RPMI8226 (cell line): ENCODE data around the gene DCLK3.

Source experiments
- DNase-seq: peaks from one replicate; pipeline ENCODE4 v3.0.0-alpha.2; 2015

The DCLK3 gene

DNA sequence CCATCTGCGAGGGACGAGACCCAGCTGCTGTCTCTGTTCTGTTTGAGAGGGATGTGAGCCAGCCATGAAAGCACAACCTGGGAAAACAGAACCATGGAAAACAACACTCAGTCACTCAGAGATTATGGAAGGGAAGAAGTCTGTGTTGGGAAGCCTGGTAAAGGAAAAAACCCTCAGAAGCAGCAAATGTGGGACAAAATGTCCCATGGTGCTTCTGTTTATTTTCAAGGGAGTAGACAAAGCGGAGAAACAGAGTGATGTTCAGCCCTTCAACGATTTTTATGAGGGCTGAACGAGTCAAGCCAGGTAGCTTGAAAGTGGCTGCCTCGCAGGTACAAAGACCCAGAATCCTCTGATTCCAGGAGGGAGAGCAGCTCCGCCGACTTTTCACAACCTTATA lies 59.3 kb downstream of the DCLK3 start:
- no peak for DNase-seq

DNA sequence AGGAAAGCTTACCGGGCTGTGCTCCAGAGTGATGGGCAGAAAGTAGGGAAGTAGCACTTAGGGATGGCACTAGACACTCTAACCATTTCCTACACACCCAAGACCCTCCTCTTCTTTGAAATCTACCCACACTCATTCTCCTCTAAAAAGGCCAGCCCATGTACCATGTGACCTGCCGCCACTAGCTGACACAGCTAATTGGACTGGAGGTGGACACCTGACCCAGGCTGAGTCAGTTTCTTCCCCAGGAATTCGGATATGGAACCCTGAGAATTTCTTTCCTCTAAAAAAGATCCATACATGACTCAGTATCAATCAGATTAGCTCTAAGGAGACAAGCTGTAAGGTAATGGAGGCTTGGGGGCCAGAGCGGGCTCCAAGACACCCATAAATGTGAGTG lies 60.1 kb downstream of the DCLK3 start:
- DNase-seq: no peak

DNA sequence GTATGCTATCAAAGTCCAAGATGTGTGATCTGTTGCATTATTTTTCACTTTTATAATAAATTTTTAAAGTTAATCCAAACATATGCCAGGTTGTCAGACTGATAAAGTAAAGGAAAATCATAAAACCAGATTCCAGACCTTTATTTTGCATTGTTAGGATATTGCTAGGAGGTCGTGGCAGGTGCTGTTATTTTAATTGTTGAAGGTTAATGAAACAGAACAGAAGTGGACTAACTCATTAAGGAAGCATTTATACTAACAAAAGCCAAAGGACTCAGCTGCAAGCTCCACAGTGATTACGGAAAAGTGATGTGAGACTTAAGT lies 63.1 kb downstream of the DCLK3 start:
- DNase-seq: no peak

DNA sequence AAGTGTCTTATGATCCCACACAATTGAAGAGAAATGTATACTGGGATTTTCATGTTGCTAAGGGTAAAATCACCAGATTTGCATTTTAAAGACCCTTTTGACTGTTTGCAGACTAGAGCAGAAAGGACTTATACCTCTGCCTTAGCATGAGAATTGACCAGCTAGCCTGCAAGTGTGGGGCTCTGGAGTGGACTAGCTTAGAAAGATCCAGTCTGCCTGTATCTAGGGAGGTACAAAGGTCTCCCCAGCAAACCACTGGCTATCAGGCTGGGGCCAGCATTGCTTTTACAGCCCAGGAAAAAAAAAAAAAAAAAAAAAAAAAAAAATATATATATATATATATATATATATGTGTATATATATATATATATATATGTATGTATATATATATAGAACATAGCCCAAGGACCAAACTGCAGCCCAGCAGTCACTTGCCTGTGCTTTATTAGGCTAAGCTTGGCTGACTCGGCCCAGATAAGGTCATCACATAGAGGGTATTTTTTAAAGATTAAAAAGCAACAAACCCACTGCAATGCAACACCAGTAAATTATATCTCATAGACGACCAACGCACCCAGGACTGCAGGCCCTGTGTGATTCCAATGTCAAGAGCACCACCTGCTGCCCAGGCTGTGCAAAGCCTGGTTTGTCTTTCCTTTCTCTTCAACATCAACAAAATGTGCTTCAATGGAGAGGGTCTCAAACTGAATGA lies 63.7 kb downstream of the DCLK3 start:
- DNase-seq: peak; percentile 57

DNA sequence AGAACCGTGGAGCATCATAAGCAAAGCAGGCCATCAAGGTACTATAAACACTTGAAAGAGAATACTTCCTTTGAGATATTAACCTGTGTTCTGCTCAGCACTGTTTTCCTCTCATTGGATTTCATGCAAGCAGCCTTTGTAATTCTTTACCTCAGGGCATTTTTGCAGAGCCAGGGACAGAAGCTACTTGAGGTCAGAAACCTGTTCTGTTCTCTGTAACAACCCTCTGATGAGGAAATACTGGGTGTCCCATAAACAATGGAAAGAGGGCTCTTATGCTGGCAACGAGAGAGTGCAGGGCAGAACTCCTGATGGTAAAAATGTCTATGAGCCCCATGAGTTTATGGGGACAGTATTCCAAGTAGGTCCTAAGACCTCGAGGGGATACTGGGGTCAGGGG lies 66.0 kb downstream of the DCLK3 start:
- DNase-seq: no peak

DNA sequence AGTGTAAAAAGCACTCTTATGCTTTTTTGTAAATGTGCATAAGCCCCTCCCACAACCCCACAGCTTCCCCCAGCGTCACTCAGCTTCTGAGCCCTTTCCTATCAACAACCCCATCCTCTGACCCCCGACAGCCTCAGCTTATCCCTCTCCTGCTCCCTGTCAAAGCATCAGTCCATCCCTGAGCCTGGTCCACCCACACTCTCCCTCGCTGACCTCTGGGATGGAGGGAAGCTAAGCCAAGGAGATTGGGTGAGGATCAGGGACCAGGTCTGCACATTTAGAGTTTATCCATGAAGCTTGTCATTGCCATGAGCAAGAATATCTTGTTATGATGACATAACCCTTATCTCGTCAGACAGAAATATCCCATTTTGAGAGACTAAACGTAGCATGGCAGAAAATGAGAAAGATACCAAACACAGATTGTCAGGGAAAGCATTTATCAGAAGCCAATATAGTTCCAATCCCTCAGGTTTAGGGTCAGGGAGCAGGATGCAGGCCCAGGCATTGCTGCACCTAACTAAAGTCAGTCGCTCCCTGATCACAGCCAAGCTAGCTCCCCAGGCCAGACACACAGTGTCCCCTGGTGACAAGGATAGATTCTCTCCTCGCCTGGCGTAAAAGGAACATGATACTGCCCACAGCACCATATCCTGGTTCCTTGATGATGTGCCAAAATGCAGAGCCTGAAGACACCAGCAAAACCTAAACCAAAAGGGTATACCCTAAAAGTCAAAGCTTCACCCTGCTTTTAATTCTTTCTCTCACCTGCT lies 66.9 kb downstream of the DCLK3 start:
- DNase-seq: no peak

GRCh38 chr3:36696799-36697198 lies 67.6 kb downstream of the DCLK3 start:
- no peak for DNase-seq

GRCh38 chr3:36695769-36696137 lies 68.6 kb downstream of the DCLK3 start:
- DNase-seq: no peak

- no peak for DNase-seq
Measured at GRCh38 chr3:36695113-36695768, 69.1 kb downstream of the DCLK3 start.

GRCh38 chr3:36693670-36694069 lies 70.7 kb downstream of the DCLK3 start:
- no peak for DNase-seq

GRCh38 chr3:36689560-36689959 lies 74.8 kb downstream of the DCLK3 start:
- no peak for DNase-seq

DNA sequence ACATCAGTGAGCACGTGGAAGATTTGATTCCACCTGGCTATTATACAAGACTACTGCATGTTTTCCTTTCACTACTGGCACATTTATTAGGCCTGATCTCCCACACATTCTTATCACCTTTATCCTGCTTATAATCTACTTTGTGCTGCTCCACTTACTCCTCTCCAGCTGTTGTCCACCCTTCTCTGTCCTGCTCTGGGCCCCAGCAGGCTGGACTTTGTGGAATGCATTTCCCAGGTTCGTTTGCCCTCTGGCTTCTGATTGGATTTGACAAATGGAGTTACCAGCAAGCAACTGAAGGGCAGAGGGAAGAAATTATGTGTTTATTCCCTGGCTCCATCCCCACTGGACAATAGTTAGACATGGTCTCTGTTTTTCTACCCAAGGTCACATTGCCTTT lies 75.5 kb downstream of the DCLK3 start:
- DNase-seq: no peak

DNA sequence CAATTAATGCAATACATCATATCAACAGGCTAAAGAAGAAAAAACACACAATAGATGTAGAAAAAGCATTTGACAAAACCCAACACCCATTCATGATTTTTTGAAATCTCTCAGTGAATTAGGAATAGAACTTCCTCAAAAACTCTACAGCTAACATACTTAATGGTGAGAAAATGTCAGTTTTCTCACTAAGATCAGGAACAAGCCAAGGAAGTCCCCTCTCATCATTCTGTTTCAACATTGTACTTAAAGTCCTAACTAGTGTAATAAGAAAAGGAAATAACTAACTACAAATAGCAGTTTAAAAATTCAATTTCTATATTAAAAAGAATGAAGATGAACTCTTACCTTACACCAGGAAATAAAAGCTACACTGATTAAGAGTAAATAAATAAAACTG lies 77.8 kb downstream of the DCLK3 start:
- DNase-seq: no peak

DNA sequence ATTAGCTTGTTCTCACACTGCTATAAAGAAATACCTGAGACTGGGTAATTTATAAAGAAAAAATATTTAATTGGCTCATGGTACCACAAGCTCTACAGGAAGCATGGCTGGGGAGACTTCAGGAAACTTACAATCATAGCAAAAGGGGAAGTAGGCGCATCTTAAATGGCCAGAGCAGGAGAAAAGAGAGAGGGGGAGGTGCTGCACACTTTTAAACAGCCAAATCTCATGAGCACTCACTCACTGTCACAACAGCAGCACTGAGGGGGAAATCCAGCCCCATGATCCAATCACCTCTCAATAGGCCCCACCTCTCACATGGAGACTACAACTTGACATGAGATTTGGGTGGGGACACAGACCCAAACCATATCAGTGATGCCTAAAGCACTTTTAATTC lies 82.5 kb downstream of the DCLK3 start:
- DNase-seq: no peak

DNA sequence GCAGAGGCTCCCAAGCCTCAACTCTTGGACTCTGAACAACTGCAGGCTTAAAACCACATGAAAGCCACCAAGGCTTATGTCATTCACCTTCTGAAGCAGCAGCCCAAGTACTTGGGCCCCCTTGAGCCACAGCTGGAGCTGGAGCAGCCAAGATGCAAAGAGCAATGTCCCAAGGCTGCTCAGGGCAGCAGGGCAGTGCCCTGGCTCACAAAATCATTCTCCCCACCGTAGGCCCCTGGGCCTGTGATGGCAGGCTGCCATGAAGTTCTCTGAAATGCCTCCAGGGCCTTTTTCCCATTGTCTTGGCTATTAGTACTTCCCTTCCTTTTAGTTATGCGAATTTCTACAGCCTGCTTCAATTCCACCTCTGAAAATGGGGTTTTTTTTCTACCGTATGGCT lies 83.4 kb downstream of the DCLK3 start:
- no peak for DNase-seq

DNA sequence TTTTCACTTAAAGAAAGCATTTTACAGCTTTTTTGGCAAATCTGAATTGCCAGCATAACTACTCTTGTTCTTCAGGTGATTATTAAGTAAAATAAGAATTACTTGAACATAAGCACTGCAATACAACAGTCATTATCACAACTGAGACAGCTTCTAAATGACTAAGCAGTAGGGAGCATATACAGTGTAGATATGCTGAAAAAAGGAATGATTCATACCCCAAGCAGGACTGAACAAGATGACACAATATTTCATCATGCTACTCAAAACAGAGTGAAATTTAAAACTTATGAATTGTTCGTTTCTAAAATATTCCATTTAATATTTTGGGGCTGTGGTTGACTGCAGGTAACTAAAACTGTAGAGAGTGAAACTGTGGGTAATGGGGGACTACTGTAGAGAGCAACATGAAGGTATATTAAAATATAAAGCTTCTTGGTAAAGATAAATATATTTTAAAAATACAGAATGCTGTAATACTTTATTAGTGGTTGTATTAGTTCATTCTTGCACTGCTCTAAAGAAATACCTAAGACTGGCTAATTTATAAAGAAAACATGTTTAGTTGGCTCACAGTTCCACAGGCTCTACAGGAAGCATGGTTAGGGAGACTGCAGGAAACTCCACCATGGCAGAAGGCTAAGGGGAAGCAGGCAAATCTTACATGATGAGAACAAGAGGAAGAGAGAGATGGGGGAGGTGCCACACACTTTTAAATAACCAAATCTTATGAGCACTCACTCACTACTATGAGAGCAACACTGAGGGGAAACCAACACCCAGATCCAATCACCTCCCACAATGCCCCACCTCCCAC lies 84.8 kb downstream of the DCLK3 start:
- no peak for DNase-seq

DNA sequence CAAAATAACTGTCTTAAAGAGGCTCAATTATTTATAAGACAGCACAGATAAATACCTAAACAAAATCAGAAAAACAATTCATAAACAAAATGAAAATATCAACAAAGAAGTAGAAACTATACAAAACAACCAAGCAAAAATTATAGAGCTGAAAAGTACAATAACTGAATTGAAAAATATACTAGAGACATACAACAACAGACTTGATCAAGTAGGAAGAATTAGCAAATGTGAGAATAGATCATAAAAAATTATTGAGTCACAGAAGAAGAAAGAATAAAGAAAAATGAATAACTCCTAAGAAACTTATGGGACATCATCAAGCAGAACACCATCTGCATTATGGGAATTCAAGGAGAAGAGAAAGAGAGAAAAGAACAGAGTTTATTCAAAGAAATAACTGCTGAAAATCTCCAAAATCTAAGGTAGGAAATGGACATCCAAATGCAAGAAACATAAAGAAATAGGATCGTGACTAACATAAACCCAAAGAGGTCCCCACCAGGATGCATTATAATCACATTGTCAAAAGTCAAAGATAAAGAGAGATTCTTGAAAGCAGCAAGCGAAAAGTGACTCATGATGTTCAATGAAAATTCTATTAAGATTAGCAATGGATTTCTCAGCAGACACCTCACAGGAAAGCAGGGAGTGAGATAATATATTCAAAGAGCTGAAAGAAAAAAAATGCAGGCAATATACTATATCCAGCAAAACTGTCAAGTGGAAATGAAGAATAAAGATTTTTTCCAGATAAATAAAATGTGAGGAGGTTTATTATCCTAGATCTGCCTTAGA lies 85.9 kb downstream of the DCLK3 start:
- DNase-seq: no peak

- no peak for DNase-seq
Measured at GRCh38 chr3:36677331-36678007, 86.9 kb downstream of the DCLK3 start.

DNA sequence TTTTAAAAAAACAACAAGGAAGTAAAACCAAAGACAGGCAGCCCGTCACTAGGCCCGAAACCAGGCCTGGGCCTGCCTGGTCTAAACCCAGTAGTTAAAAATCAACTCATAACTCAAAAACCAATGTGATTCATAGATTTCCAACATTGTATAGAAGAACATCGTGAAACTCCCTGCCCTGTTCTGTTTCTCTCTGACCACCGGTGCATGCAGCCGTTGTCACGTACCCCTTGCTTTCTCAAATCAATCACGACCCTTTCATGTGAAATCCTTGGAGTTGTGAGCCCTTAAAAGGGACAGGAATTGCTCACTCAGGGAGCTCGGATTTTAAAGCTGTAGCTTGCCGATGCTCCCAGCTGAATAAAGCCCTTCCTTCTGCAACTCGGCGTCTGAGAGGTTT lies 89.5 kb downstream of the DCLK3 start:
- no peak for DNase-seq

DNA sequence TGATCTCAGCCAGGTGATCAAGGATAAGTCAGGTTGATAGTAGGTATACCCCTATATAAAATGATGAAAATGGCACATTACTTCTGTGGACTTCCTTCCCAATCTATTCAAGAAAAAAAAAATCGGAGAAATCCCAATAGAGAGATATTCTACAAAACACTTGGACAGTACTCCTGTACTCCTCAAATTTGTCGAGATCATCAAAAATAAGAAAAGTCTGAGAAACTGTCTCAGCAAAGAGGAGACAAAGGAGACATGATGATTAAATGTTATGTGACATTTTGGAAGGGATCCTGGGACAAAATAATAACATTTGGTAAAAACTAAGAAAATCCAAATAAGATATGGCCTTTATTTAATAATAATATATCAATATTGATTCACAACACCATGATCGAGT lies 94.6 kb downstream of the DCLK3 start:
- no peak for DNase-seq

GRCh38 chr3:36666166-36666565 lies 98.2 kb downstream of the DCLK3 start:
- DNase-seq: no peak

- no peak for DNase-seq
Measured at GRCh38 chr3:36663666-36664291, 100.6 kb downstream of the DCLK3 start.
